ENCODE data around the gene TMIE. TPM values are rescaled to one million over a fixed set of nuclear protein-coding genes. Genes with fewer than 3 reads are reported as not detected.

The TMIE gene
- total and polyA plus RNA-seq, 9 of the 15 experiments (the other 6 are each of a cell fraction or from before 2014, with no cell fraction given) = not detected

DNA sequence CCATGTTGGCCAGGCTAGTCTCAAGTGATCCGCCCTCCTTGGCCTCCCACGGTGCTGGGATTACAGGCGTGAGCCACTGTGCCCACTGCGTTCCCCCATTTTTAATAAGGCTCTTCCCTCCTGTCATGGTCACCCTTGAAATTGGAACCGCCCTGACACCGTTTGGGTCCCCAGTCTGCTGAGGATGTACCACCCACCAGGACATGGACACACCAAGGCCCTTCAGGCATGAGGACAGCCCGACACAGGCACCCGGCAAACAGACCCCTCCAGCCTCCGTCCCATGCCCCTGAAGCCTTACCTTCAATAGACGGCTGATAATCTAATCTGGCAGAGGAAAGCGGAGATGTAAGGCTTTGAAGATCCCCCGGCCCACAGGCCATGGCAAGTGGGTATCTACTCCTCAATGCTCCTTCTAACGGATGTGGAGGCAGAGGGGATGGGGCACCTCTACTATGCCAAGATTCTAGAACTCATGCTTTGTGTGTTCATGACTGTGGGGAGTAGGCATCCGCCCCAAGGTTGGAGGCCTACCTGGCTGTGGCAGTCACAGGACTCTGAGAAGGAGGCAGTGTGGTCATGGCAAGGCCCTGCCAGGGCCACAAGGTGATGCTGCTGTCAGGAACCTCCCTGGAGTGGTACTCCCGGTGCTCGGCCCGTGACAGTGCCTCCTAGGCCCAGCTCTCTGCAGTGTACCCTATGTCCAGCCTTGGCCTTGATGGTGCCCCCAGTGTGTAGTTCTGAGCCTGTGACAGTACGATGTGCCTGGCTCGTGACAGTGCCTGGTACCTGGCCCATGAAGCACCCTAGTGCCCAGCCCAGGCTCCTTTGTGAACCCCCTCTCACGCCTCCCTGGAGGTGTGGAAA is 35.0 kb downstream of the TMIE start:
- BruUV-seq (replicated peaks) = no TSS peak
- TF ChIP-seq ZNF764 (CRISPR knock-in tag; IDR thresholded peaks at IDR 0.05; ENCODE audit: low read depth) (no peak), HNRNPUL1 (IDR thresholded peaks at IDR 0.05; ENCODE audit: low read length) (no peak), ZNF384 (IDR thresholded peaks at IDR 0.05; ENCODE audit: low read depth, low read length) (no peak)
- TF ChIP-seq, protein P1, sequence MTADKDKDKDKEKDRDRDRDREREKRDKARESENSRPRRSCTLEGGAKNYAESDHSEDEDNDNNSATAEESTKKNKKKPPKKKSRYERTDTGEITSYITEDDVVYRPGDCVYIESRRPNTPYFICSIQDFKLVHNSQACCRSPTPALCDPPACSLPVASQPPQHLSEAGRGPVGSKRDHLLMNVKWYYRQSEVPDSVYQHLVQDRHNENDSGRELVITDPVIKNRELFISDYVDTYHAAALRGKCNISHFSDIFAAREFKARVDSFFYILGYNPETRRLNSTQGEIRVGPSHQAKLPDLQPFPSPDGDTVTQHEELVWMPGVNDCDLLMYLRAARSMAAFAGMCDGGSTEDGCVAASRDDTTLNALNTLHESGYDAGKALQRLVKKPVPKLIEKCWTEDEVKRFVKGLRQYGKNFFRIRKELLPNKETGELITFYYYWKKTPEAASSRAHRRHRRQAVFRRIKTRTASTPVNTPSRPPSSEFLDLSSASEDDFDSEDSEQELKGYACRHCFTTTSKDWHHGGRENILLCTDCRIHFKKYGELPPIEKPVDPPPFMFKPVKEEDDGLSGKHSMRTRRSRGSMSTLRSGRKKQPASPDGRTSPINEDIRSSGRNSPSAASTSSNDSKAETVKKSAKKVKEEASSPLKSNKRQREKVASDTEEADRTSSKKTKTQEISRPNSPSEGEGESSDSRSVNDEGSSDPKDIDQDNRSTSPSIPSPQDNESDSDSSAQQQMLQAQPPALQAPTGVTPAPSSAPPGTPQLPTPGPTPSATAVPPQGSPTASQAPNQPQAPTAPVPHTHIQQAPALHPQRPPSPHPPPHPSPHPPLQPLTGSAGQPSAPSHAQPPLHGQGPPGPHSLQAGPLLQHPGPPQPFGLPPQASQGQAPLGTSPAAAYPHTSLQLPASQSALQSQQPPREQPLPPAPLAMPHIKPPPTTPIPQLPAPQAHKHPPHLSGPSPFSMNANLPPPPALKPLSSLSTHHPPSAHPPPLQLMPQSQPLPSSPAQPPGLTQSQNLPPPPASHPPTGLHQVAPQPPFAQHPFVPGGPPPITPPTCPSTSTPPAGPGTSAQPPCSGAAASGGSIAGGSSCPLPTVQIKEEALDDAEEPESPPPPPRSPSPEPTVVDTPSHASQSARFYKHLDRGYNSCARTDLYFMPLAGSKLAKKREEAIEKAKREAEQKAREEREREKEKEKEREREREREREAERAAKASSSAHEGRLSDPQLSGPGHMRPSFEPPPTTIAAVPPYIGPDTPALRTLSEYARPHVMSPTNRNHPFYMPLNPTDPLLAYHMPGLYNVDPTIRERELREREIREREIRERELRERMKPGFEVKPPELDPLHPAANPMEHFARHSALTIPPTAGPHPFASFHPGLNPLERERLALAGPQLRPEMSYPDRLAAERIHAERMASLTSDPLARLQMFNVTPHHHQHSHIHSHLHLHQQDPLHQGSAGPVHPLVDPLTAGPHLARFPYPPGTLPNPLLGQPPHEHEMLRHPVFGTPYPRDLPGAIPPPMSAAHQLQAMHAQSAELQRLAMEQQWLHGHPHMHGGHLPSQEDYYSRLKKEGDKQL (CRISPR knock-in tag; IDR thresholded peaks at IDR 0.05; ENCODE audit: borderline replicate concordance) = no peak
- TF ChIP-seq, protein P2, sequence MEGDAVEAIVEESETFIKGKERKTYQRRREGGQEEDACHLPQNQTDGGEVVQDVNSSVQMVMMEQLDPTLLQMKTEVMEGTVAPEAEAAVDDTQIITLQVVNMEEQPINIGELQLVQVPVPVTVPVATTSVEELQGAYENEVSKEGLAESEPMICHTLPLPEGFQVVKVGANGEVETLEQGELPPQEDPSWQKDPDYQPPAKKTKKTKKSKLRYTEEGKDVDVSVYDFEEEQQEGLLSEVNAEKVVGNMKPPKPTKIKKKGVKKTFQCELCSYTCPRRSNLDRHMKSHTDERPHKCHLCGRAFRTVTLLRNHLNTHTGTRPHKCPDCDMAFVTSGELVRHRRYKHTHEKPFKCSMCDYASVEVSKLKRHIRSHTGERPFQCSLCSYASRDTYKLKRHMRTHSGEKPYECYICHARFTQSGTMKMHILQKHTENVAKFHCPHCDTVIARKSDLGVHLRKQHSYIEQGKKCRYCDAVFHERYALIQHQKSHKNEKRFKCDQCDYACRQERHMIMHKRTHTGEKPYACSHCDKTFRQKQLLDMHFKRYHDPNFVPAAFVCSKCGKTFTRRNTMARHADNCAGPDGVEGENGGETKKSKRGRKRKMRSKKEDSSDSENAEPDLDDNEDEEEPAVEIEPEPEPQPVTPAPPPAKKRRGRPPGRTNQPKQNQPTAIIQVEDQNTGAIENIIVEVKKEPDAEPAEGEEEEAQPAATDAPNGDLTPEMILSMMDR (IDR thresholded peaks at IDR 0.05 in 2 of 3, conservative IDR thresholded peaks at IDR 0.05 in 1 of 3; ENCODE audit: insufficient read depth in 2 of 3, low read depth in 1 of 3, low read length in 3 of 3) = 0 out of 6 replicates have a peak, but pooled peaks of 1 of the 3 experiments have one; percentile 15

More for the DNA sequence above, 35.0 kb downstream of the TMIE start:
- H3K9me1 ChIP-seq (ENCODE audit: control insufficient read depth, insufficient read depth, low read length) = no peaks in the 10 kb centered on the region
- intact Hi-C loops (cut with micrococcal nuclease) = no loop called here
- H3K4me3 ChIP-seq = no peak overlapping the region
- H2AFZ ChIP-seq (ENCODE audit: low read depth, low read length) = no peak overlapping the region
- no peak for ATAC-seq
- H3K27ac ChIP-seq (ENCODE audit: extremely low read depth, low read depth, low read length) = no peak overlapping the region
- H4K20me1 ChIP-seq (replicated peaks; ENCODE audit: control insufficient read depth, insufficient read depth, low read length) = peaks cover 6% of the 10 kb centered on the region; the same call in 1 of the 2 replicates
- no peaks in the 10 kb centered on the region for H3K36me3 ChIP-seq (ENCODE audit: control insufficient read depth, insufficient read depth, low read length)
- H3K9ac ChIP-seq (ENCODE audit: insufficient read depth in 1 of 2, low read depth in 2 of 2, low read length in 2 of 2) = peak overlapping the region in 1 of 2 experiments; percentile 47; a peak in 1 of 4 replicates
- in situ Hi-C loops (cut with MboI) = no loop called here
- no peak for DNase-seq (ENCODE audit: extremely low read depth in 1 of 4, low spot score in 3 of 4)
- H3K4me1 ChIP-seq (replicated peaks in 1 of 2; ENCODE audit: control insufficient read depth in 2 of 2, insufficient read depth in 2 of 2, low read length in 2 of 2) = no peaks in the 10 kb centered on the region
- ChIA-PET CTCF (ENCODE audit: low intra/inter-chr PET ratio) (no interaction called here), POLR2A (interaction anchor here (1.4 kb wide), 1 partner anchor 8 kb away, joined by 6 read pairs; no protein-coding TSS in a partner anchor)
- H3K9me3 ChIP-seq (replicated peaks; ENCODE audit: control insufficient read depth, insufficient read depth, low read depth, low read length) = no peaks in the 10 kb centered on the region
- H3K27me3 ChIP-seq (ENCODE audit: control insufficient read depth in 2 of 2, insufficient read depth in 2 of 2, low read length in 2 of 2) = peaks cover 10 to 49% of the 10 kb centered on the region in 2 experiments
- FAIRE-seq = no peak
- H3K4me2 ChIP-seq (ENCODE audit: insufficient read depth, low read length) = no peak overlapping the region
- no peaks in the 10 kb centered on the region for H3K79me2 ChIP-seq (ENCODE audit: control insufficient read depth, insufficient read depth, low read length)
- WGBS (ENCODE audit: insufficient coverage, low coverage, missing lambda C conversion rate) = 2% methylated on average over 20 of the region's 20 CpGs

Data from K562 (cell line).